B cell (primary cell): ENCODE data around the gene KIAA0753. TPM values are rescaled to one million over a fixed set of nuclear protein-coding genes. Genes with fewer than 3 reads are reported as not detected.

Experiments
- ATAC-seq: fragments of 200-7000 bp; cut with Tn5 transposase; one replicate; pipeline ENCODE4 v1.10.0; 2021; ENCODE audit warnings: low read depth, mild to moderate bottlenecking, moderate number of reproducible peaks, moderate library complexity
- CTCF ChIA-PET: fragments of 350-600 bp; sonication (Branson Sonifier 250); formaldehyde crosslinking; loops from one replicate; lab custom pipeline; 2021; ENCODE audit warnings: antibody characterized with exemption, inconsistent platforms; lab: Charles Lee
- POLR2A ChIA-PET: fragments of 350-600 bp; sonication (Branson Sonifier 250); formaldehyde crosslinking; loops from one replicate; lab custom pipeline; 2021; ENCODE audit warnings: antibody characterized with exemption; lab: Charles Lee
- DNase-seq: peaks from one replicate; pipeline ENCODE4 v3.0.0; 2013
- H2AFZ ChIP-seq: 2 replicates; pipeline ENCODE4 v1.6.1; 2012; ENCODE audit warnings: mild to moderate bottlenecking, low read depth, low read length; ENCODE audit not compliant: insufficient read depth, poor library complexity, severe bottlenecking
- H3K27ac ChIP-seq, 2 donors: 1 replicate in 1 of 2; 2 replicates in 1 of 2; pipeline ENCODE4 v1.5.1; 2012 to 2013; ENCODE audit warnings: low read length in 2 of 2, mild to moderate bottlenecking in 2 of 2, moderate library complexity in 1 of 2
- H3K27me3 ChIP-seq, 4 experiments: fragments of 200-600 bp in 1 of 4; sonication (generic) in 1 of 4; replicated peaks in 1 of 4; 1 replicate in 2 of 4; 2 replicates in 2 of 4; pipeline versions ENCODE4 v1.6.1 to v1.7.0; 2013 to 2016; ENCODE audit warnings: low read length in 3 of 4, mild to moderate bottlenecking in 2 of 4, mixed read lengths in 1 of 4, moderate library complexity in 1 of 4; ENCODE audit not compliant: insufficient read depth in 4 of 4, control insufficient read depth in 3 of 4; ENCODE audit errors: control extremely low read depth in 1 of 4
- H3K36me3 ChIP-seq, 2 experiments: replicated peaks in 1 of 2; 1 replicate in 1 of 2; 2 replicates in 1 of 2; pipeline versions ENCODE4 v1.6.1 to v1.7.1; 2013; ENCODE audit warnings: low read length in 1 of 2; ENCODE audit not compliant: insufficient read depth in 2 of 2, control insufficient read depth in 1 of 2; ENCODE audit errors: control extremely low read depth in 1 of 2, extremely low read depth in 1 of 2
- H3K4me1 ChIP-seq, 2 donors: fragments of 200-600 bp in 1 of 2; sonication (generic) in 1 of 2; 1 replicate in 1 of 2; 2 replicates in 1 of 2; pipeline versions ENCODE4 v1.5.1 to v1.6.1; 2013 to 2017; ENCODE audit warnings: low read length in 2 of 2; ENCODE audit not compliant: control insufficient read depth in 2 of 2, insufficient read depth in 2 of 2
- H3K4me2 ChIP-seq: replicated peaks from 2 replicates; pipeline ENCODE3; 2012; ENCODE audit warnings: mild to moderate bottlenecking, low read depth, low read length; ENCODE audit not compliant: poor library complexity, severe bottlenecking
- H3K4me3 ChIP-seq, 5 experiments: fragments of 200-600 bp in 1 of 5; sonication (generic) in 1 of 5; 1 replicate in 3 of 5; 2 replicates in 2 of 5; pipeline versions ENCODE4 v1.5.1 to v1.7.0; 2011 to 2016; ENCODE audit warnings: low read length in 4 of 5, mild to moderate bottlenecking in 4 of 5, low read depth in 2 of 5, control low read depth in 1 of 5, moderate library complexity in 1 of 5; ENCODE audit not compliant: insufficient read depth in 1 of 5; ENCODE audit errors: control extremely low read depth in 1 of 5, extremely low read depth in 1 of 5
- H3K79me2 ChIP-seq: fragments of 200-600 bp; sonication (generic); one replicate; pipeline ENCODE4 v1.6.0; 2016; ENCODE audit warnings: low read length; ENCODE audit not compliant: control insufficient read depth, insufficient read depth
- H3K9ac ChIP-seq: fragments of 200-600 bp; sonication (generic); 2 replicates; pipeline ENCODE4 v1.6.1; 2017; ENCODE audit warnings: mild to moderate bottlenecking, low read length, moderate library complexity
- H3K9me3 ChIP-seq, 3 donors: one replicate each; pipeline versions ENCODE4 v1.6.1 to v1.7.1; 2013; ENCODE audit warnings: low read length in 2 of 3; ENCODE audit not compliant: control insufficient read depth in 2 of 3, insufficient read depth in 1 of 3; ENCODE audit errors: control extremely low read depth in 1 of 3
- H4K20me1 ChIP-seq: 2 replicates; pipeline ENCODE4 v1.6.0; 2012; ENCODE audit warnings: mild to moderate bottlenecking, low read length; ENCODE audit not compliant: insufficient read depth, control insufficient read depth, poor library complexity, severe bottlenecking
- H3K27ac Mint-ChIP-seq: one replicate; pipeline ENCODE4 v1.8.0; 2021; ENCODE audit warnings: mixed read lengths
- H3K27me3 Mint-ChIP-seq: one replicate; pipeline ENCODE4 v1.8.0; 2021; ENCODE audit warnings: mixed read lengths
- H3K4me1 Mint-ChIP-seq: one replicate; pipeline ENCODE4 v1.8.0; 2021; ENCODE audit warnings: mixed read lengths
- H3K4me3 Mint-ChIP-seq: one replicate; pipeline ENCODE4 v1.8.0; 2021; ENCODE audit warnings: mixed read lengths
- H3K9me3 Mint-ChIP-seq: one replicate; pipeline ENCODE4 v1.8.0; 2022; ENCODE audit warnings: mixed read lengths; ENCODE audit not compliant: insufficient read depth
- CTCF ChIP-seq: fragments of 200-600 bp; IDR thresholded peaks from one replicate; pipeline ENCODE4 v1.8.0; 2022; ENCODE audit warnings: antibody characterized with exemption, mild to moderate bottlenecking
- EZH2 ChIP-seq: IDR thresholded peaks from 2 replicates; pipeline ENCODE4 v1.6.1; 2012; ENCODE audit warnings: borderline replicate concordance, low read depth, mild to moderate bottlenecking, moderate library complexity, low read length; ENCODE audit not compliant: insufficient read depth, poor library complexity, severe bottlenecking
- WGBS: methylation state at CpG from one replicate; pipeline ENCODE4 v1.1.5; 2013; ENCODE audit warnings: missing lambda C conversion rate; ENCODE audit not compliant: insufficient coverage; 5-methylcytosine and 5-hydroxymethylcytosine counted together
- intact Hi-C: fragments of 100-400 bp; cut with micrococcal nuclease; formaldehyde crosslinking; loops from one replicate; pipeline ENCODE4 v1.10.0; 2022
- polyA plus RNA-seq: library from polyadenylated mRNA; depleted of rRNA; stranded (reverse); fragments of >200 nt; gene quantifications from 2 replicates; pipeline ENCODE4 v1.2.3, GENCODE V29; 2012
- total RNA-seq, 2 donors: library from RNA; stranded (reverse); fragments of 120-200 nt in 1 of 2; gene quantifications; 1 replicate in 1 of 2; 2 replicates in 1 of 2; pipeline versions ENCODE4 v1.2.3 to v1.2.4, GENCODE V29; 2013 to 2022

KIAA0753 gene
- total and polyA plus RNA-seq, 2 donors (not counting 1 experiment from before 2014, with no cell fraction given) = 6.3 to 29.1 TPM

- intact Hi-C loops = no loop called here
- H3K27ac ChIP-seq = no peak overlapping the region
- POLR2A ChIA-PET = interaction anchor here (0.9 kb wide), 1 partner anchor 32 kb away, joined by 3 read pairs; no protein-coding TSS in a partner anchor
- Mint-ChIP-seq H3K27me3 (no peaks in the 10 kb centered on the region), H3K4me1 (peaks cover 16% of the 10 kb centered on the region), H3K9me3 (no peaks in the 10 kb centered on the region), H3K27ac (no peak overlapping the region), H3K4me3 (no peak overlapping the region)
- WGBS = 96% methylated on average over 7 of the region's 8 CpGs
- H3K4me2 ChIP-seq = no peak overlapping the region
- H4K20me1 ChIP-seq = peaks cover 23% of the 10 kb centered on the region
- TF ChIP-seq CTCF = no peak
- no peak for TF ChIP-seq EZH2
- DNase-seq (no peak), ATAC-seq (no peak)
- H3K4me1 ChIP-seq = peaks cover 0 to 12% of the 10 kb centered on the region in 2 donors
- no peak overlapping the region for H2AFZ ChIP-seq
- peaks cover 0 to 14% of the 10 kb centered on the region in 2 experiments for H3K36me3 ChIP-seq
- CTCF ChIA-PET = interaction anchor here (1.0 to 1.7 kb wide), 2 partner anchors 10 to 11 kb away, joined by 3 to 7 read pairs; no protein-coding TSS in a partner anchor
- H3K27me3 ChIP-seq = no peaks in the 10 kb centered on the region
- no peak overlapping the region for H3K4me3 ChIP-seq
- peaks cover 27% of the 10 kb centered on the region for H3K79me2 ChIP-seq
- no peaks in the 10 kb centered on the region for H3K9me3 ChIP-seq
- no peak overlapping the region for H3K9ac ChIP-seq
Measured at GRCh38 chr17:6670571-6670970, 30.1 kb upstream of the KIAA0753 start.

GRCh38 chr17:6669479-6670212 is 29.1 kb upstream of the KIAA0753 start:
- Histone ChIP-seq H3K27ac (no peak overlapping the region), H3K9ac (no peak overlapping the region), H3K79me2 (peaks cover 32% of the 10 kb centered on the region), H3K27me3 (no peaks in the 10 kb centered on the region), H4K20me1 (peaks cover 23% of the 10 kb centered on the region), H3K36me3 (peaks cover 0 to 17% of the 10 kb centered on the region in 2 experiments), H2AFZ (no peak overlapping the region), H3K9me3 (no peaks in the 10 kb centered on the region), H3K4me3 (no peak overlapping the region), H3K4me2 (no peak overlapping the region), H3K4me1 (peaks cover 0 to 12% of the 10 kb centered on the region in 2 donors)
- Mint-ChIP-seq H3K4me3 (no peak overlapping the region), H3K9me3 (no peaks in the 10 kb centered on the region), H3K4me1 (peaks cover 16% of the 10 kb centered on the region), H3K27ac (no peak overlapping the region), H3K27me3 (no peaks in the 10 kb centered on the region)
- no peak for ATAC-seq
- ChIA-PET POLR2A (no interaction called here), CTCF (interaction anchor here (1.7 kb wide), 1 partner anchor 9 kb away, joined by 7 read pairs; no protein-coding TSS in a partner anchor)
- intact Hi-C loops = no loop called here
- 96% methylated on average over 6 of the region's 10 CpGs for WGBS
- TF ChIP-seq CTCF (no peak), EZH2 (no peak)
- no peak for DNase-seq
